Measurements from ENCODE around the gene WDR70.
A peak's percentile ranks its signal among the peaks of the same experiment; 100 is the strongest.

WDR70 gene

DNA sequence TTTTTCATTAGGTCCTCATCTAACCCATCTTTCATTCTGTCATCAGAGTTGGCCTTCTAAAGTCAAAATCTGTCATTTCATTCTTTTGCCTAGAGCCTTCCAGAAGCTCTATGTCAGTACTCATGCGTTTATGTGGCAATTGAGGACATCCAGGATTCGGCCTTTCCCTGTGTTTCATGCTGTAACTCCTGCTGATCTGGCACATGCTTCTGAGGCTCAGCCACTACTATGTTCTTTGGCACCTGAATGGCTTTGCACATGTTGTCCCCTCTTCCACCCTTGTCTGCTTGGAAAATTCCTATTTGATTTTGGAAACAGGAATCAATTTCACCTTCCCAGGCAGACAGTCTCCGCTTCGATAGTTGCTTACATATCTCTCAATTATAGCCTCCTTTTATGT, 375.9 kb downstream of the WDR70 start:
- TF ChIP-seq, protein P1, sequence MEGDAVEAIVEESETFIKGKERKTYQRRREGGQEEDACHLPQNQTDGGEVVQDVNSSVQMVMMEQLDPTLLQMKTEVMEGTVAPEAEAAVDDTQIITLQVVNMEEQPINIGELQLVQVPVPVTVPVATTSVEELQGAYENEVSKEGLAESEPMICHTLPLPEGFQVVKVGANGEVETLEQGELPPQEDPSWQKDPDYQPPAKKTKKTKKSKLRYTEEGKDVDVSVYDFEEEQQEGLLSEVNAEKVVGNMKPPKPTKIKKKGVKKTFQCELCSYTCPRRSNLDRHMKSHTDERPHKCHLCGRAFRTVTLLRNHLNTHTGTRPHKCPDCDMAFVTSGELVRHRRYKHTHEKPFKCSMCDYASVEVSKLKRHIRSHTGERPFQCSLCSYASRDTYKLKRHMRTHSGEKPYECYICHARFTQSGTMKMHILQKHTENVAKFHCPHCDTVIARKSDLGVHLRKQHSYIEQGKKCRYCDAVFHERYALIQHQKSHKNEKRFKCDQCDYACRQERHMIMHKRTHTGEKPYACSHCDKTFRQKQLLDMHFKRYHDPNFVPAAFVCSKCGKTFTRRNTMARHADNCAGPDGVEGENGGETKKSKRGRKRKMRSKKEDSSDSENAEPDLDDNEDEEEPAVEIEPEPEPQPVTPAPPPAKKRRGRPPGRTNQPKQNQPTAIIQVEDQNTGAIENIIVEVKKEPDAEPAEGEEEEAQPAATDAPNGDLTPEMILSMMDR (IDR thresholded peaks at IDR 0.05): no peak

- TF ChIP-seq, protein P1 (IDR thresholded peaks at IDR 0.05): no peak
Measured at GRCh38 chr5:37755581-37755980, 376.5 kb downstream of the WDR70 start.

DNA sequence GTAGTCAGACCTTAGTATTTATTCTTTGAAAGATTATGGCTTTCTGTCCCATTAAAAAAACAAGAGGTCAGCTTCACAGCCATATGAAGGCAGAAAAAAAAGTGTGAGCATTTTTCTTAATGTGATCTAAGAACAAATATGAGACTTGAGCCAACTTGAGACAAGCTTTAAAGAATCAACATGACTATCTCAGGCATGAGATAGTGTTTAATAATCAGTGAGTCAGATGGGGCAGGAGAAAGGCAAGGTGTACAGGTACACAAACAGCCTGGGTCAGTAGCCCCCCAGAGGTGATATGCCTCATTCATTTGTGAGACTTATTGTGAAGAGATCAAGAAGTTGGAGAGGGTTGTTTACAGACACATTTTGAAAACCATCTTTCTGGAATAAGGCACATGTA, 377.1 kb downstream of the WDR70 start:
- TF ChIP-seq, protein P1 (IDR thresholded peaks at IDR 0.05): no peak

DNA sequence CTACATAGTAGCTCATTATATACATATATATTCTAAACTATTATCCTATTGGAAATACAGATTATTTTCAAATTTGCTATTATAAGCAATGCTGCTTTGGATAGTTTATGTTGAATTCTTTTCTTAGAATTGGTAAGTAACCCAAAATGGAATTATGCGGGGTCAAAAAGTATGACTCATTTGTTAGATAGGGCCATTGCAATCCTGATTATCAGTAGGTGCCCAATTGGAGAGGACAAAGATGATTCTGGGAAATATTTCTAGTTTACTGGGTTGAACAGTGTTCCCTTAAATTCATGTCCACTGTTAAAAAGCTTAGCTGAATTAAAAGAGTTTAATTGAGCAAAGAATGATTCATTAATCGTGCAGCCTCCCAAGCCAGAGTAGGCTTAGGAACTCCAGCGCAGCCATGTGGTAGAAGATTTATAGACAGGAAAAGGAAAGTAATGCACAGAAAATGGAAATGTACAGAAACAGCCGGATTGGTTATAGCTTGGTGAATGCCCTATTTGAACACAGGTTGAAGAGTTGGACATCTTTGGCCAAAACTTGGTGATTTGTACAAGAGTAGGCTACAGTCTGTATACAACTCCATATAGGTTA, 379.0 kb downstream of the WDR70 start:
- TF ChIP-seq, protein P1 (IDR thresholded peaks at IDR 0.05): peak; percentile 58

DNA sequence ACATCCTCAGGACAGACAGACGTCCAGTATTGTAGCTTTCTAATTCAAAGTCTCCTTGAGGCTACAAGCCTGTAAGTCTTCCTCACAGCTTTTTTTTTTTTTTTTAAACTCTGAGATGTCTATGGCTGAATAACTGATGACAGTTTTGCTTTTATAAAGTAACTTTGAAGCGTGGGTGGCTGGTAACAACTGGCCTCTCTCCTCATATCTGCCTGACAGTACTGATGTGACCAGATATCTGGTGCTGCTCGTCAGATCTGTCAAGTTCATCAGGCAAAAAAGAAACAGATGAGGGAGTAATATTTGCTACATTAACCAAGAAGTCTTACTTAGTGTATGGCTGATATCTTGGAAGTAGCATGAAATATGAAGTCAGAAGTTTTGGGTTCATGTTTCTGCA, 388.1 kb downstream of the WDR70 start:
- TF ChIP-seq, protein P1 (IDR thresholded peaks at IDR 0.05): no peak

DNA sequence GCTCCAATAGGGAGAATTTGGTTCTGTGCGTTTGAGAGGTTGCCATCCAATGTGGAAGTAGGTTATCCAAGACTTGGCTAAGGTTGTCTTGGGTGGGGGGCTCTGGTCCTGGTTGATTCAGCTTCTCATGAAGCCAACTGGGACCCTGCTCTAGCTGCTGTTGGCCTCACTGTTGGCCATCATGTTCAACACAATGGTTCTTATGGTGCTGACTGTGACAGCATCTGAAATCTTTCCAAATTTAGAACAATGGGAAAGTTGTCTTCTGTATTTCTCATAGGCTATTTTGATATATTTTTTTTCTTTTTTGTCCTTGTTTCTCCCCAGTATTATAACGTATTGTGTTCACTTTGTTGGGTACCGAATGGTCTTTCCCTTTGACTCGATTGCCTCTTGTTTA, 388.8 kb downstream of the WDR70 start:
- TF ChIP-seq, protein P1 (IDR thresholded peaks at IDR 0.05): no peak

GRCh38 chr5:37768371-37768770, 389.3 kb downstream of the WDR70 start:
- TF ChIP-seq, protein P1 (IDR thresholded peaks at IDR 0.05): no peak

- TF ChIP-seq, protein P1 (IDR thresholded peaks at IDR 0.05): no peak
Measured at GRCh38 chr5:37769108-37769507, 390.0 kb downstream of the WDR70 start.

All from LNCAP (cell line).